ENCODE data around the gene SPECC1L.

GRCh38 chr22:24440270-24440717 is 169.7 kb downstream of the SPECC1L start:
- TF ChIP-seq CTCF (IDR thresholded peaks at IDR 0.05) (no peak), POLR2A (IDR thresholded peaks at IDR 0.05) (no peak)
